Stimulated activated CD4-positive, alpha-beta T cell treated with anti-CD3 and anti-CD28 coated beads, Interleukin-1b, Interleukin-23, amount 100 ng/mL, for 4 hours (primary cell): ENCODE results near the gene NAPG.
"Not testable (repeated sequence)": the region's sequence is repeated elsewhere in the genome, so short reads cannot be mapped to it uniquely, and the experiment has no call there.

Source experiments
- DNase-seq, 2 donors: peaks; one replicate each; pipeline ENCODE4 v3.0.0-alpha.2; 2020; ENCODE audit warnings: low read depth in 2 of 2

NAPG gene

GRCh38 chr18:10525697-10526560, at the start of gene NAPG:
Gene NAPG (plus strand): TSS chr18:10526027. CDS start chr18:10526103, 76 bp downstream.
- peak; percentile 79 to 86 for DNase-seq

- no peak for DNase-seq
Measured at GRCh38 chr18:10476338-10476791, 49.5 kb upstream of the NAPG start.

GRCh38 chr18:10477121-10477862, 48.5 kb upstream of the NAPG start:
- DNase-seq = no peak

GRCh38 chr18:10477863-10478260, 48.0 kb upstream of the NAPG start:
- DNase-seq = no peak

GRCh38 chr18:10481831-10482230, 44.0 kb upstream of the NAPG start:
- no peak for DNase-seq

GRCh38 chr18:10482363-10482984, 43.4 kb upstream of the NAPG start:
- DNase-seq = no peak

- DNase-seq = no peak
Measured at GRCh38 chr18:10482985-10483949, 42.6 kb upstream of the NAPG start.

GRCh38 chr18:10485475-10485874, 40.4 kb upstream of the NAPG start:
- no peak for DNase-seq

GRCh38 chr18:10486362-10486761, 39.5 kb upstream of the NAPG start:
- no peak for DNase-seq

- DNase-seq = no peak
Measured at GRCh38 chr18:10487154-10487553, 38.7 kb upstream of the NAPG start.

GRCh38 chr18:10488017-10488416, 37.8 kb upstream of the NAPG start:
- no peak for DNase-seq

GRCh38 chr18:10490401-10491165, 35.2 kb upstream of the NAPG start:
- DNase-seq = peak; percentile 26 to 32

GRCh38 chr18:10495936-10496335, 29.9 kb upstream of the NAPG start:
- DNase-seq = no peak

- DNase-seq = no peak
Measured at GRCh38 chr18:10497206-10497749, 28.5 kb upstream of the NAPG start.

- DNase-seq = no peak
Measured at GRCh38 chr18:10499230-10499629, 26.6 kb upstream of the NAPG start.

- no peak for DNase-seq
Measured at GRCh38 chr18:10500038-10500437, 25.8 kb upstream of the NAPG start.

GRCh38 chr18:10504723-10505122, 21.1 kb upstream of the NAPG start:
- DNase-seq = no peak

GRCh38 chr18:10505892-10506291, 19.9 kb upstream of the NAPG start:
- DNase-seq = not testable (repeated sequence)

- DNase-seq = no peak
Measured at GRCh38 chr18:10508591-10508990, 17.2 kb upstream of the NAPG start.

GRCh38 chr18:10511236-10511635, 14.6 kb upstream of the NAPG start:
- DNase-seq = no peak
